ENCODE data around the gene NFKB1. TPM values are rescaled to one million over a fixed set of nuclear protein-coding genes. Genes with fewer than 3 reads are reported as not detected.
"Not testable (repeated sequence)": the region's sequence is repeated elsewhere in the genome, so short reads cannot be mapped to it uniquely, and the experiment has no call there.

Gene NFKB1
- total RNA-seq, 5 donors from 2014 or later (not counting 1 experiment from before 2014, with no cell fraction given), result 83.0 to 185 (median 92.1) TPM

DNA sequence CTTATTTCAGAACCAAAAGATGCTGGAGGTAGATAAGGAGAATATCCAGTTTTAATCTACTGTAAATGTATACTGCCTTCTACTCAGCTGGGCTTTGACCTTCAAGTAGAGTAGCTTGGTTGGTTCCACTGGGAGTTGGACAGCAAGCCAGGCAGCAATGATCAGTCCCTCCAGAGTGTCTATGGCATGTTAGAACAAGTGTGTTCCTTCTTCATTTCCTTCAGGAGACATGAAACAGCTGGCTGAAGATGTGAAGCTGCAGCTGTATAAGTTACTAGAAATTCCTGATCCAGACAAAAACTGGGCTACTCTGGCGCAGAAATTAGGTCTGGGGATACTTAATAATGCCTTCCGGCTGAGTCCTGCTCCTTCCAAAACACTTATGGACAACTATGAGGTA, 111.1 kb downstream of the NFKB1 start:
- no peaks in the 10 kb centered on the region for H3K9me3 ChIP-seq
- Mint-ChIP-seq H3K9me3 (no peaks in the 10 kb centered on the region), H3K36me3 (peaks cover 91% of the 10 kb centered on the region), H3K27me3 (no peaks in the 10 kb centered on the region), H3K4me1 (peaks cover 84 to 91% (median 91%) of the 10 kb centered on the region in 3 donors), H3K4me3 (peak overlapping the region; percentile 80 to 85 (median 82)), H3K27ac (peak overlapping the region; percentile 98 to 99)
- H3K27ac ChIP-seq (ENCODE audit: low read length), result peak overlapping the region; percentile 92
- 100% methylated on average over 1 of the region's 2 CpGs for WGBS (ENCODE audit: insufficient coverage)
- DNase-seq (no peak), ATAC-seq (replicated peaks in 1 of 4) (no peak)
- POLR2A ChIA-PET, result interaction anchor here (0.6 to 1.2 kb wide), 6 partner anchors 9 to 408 kb away, joined by 3 to 4 read pairs (median 3); partner anchors contain the start of gene SLC9B1 (in 1 of the 2)
- CTCF ChIA-PET, result interaction anchor here (1.0 to 2.0 kb wide), 8 partner anchors 12 to 395 kb away, joined by 3 to 12 read pairs (median 4); no protein-coding TSS in a partner anchor
- H3K36me3 ChIP-seq (ENCODE audit: control insufficient read depth in 2 of 2, extremely low read depth in 1 of 2, insufficient read depth in 1 of 2, low read length in 1 of 2), result peaks cover 13 to 78% of the 10 kb centered on the region in 2 donors
- peak overlapping the region in 1 of 2 donors; percentile 41 for H3K4me3 ChIP-seq (ENCODE audit: control insufficient read depth in 1 of 2, extremely low read depth in 1 of 2, low read length in 1 of 2)
- H3K4me1 ChIP-seq (ENCODE audit: control insufficient read depth in 1 of 2, extremely low read depth in 1 of 2, insufficient read depth in 2 of 2, low read length in 2 of 2), result peaks cover 50 to 51% of the 10 kb centered on the region in 2 experiments
- no peaks in the 10 kb centered on the region for H3K27me3 ChIP-seq (replicated peaks in 1 of 2; ENCODE audit: control insufficient read depth in 2 of 2, extremely low read depth in 1 of 2, insufficient read depth in 2 of 2, low read length in 1 of 2)

DNA sequence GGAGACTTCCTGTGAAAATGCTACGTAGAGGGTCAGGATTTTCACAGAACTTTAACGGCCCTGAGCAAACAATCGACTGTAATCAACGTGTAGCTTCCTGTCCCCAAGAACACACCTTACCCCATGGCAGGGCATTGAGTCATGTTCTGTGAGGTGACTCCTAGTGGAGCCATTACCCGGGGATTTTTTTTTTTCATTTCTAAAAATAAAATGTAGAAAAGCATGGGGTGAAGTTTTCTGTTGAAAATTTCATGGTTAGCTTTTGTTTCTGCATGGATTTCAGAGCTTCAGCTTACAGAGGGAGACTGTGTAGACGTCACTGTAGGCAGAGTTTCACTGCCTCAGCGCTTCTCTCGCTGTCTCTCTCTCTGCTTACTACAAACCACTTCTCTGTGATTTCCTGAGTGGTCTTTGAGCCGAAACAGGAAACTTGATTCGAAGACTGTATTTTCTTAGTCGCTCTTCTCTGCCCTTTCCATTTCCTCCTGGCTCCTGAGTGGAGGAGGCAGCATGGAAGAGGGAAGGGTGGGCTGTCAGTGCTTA, 111.7 kb downstream of the NFKB1 start:
- Histone ChIP-seq H3K4me1 (ENCODE audit: control insufficient read depth in 1 of 2, extremely low read depth in 1 of 2, insufficient read depth in 2 of 2, low read length in 2 of 2) (peaks cover 51% of the 10 kb centered on the region in 2 experiments), H3K27ac (ENCODE audit: low read length) (peak overlapping the region; percentile 92), H3K27me3 (replicated peaks in 1 of 2; ENCODE audit: control insufficient read depth in 2 of 2, extremely low read depth in 1 of 2, insufficient read depth in 2 of 2, low read length in 1 of 2) (no peaks in the 10 kb centered on the region), H3K4me3 (ENCODE audit: control insufficient read depth in 1 of 2, extremely low read depth in 1 of 2, low read length in 1 of 2) (peak overlapping the region in 1 of 2 donors; percentile 41), H3K36me3 (ENCODE audit: control insufficient read depth in 2 of 2, extremely low read depth in 1 of 2, insufficient read depth in 1 of 2, low read length in 1 of 2) (peaks cover 11 to 71% of the 10 kb centered on the region in 2 donors), H3K9me3 (no peaks in the 10 kb centered on the region)
- DNase-seq (peak in 33 of 35 experiments; percentile 25 to 77 (median 49)), ATAC-seq (replicated peaks in 1 of 4) (peak; percentile 79 to 88 (median 82))
- Mint-ChIP-seq H3K36me3 (peaks cover 88% of the 10 kb centered on the region), H3K27ac (peak overlapping the region; percentile 98 to 99), H3K27me3 (no peaks in the 10 kb centered on the region), H3K4me3 (peak overlapping the region; percentile 80 to 85 (median 82)), H3K4me1 (peaks cover 81 to 90% (median 88%) of the 10 kb centered on the region in 3 donors), H3K9me3 (no peaks in the 10 kb centered on the region)
- WGBS (ENCODE audit: insufficient coverage), result 0% methylated on average over 2 of the region's 11 CpGs
- ChIA-PET CTCF (interaction anchor here (0.6 to 2.0 kb wide), 11 partner anchors 12 to 1876 kb away, joined by 3 to 12 read pairs (median 4); no protein-coding TSS in a partner anchor), POLR2A (interaction anchor here (0.6 to 1.2 kb wide), 8 partner anchors 10 to 486 kb away, joined by 3 to 4 read pairs (median 3); partner anchors contain the start of gene SLC9B1 (in 1 of the 2))

DNA sequence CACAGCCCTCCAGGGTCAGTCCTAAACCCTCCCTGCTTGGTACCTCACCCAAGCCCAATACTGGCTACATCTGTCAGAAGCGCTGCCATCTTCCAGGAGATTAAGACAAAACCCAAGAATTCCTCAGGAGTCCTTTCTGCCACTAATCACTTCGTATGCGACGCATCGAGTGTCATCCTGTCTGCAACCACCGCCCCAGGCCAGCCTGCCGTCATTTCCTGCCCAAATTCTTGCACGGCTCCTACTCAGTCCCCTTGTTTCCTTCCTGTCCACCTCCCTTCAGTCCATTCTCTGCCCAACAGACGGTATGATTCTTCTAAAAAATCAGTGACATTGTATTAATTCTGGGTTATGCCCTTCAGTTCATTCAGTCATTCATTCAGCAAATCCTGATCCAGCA, 113.6 kb downstream of the NFKB1 start:
- Mint-ChIP-seq H3K27ac (peak overlapping the region; percentile 98 to 99), H3K4me1 (peaks cover 80 to 85% (median 83%) of the 10 kb centered on the region in 3 donors), H3K36me3 (peaks cover 74% of the 10 kb centered on the region), H3K9me3 (no peaks in the 10 kb centered on the region), H3K4me3 (peak overlapping the region; percentile 80 to 85 (median 82)), H3K27me3 (no peaks in the 10 kb centered on the region)
- ChIA-PET POLR2A (interaction anchor here in 1 of 2 donors (1.1 kb wide), 1 partner anchor 29 kb away, joined by 3 read pairs; no protein-coding TSS in a partner anchor), CTCF (interaction anchor here in 1 of 2 donors (1.2 kb wide), 1 partner anchor 15 kb away, joined by 4 read pairs; no protein-coding TSS in a partner anchor)
- Histone ChIP-seq H3K36me3 (ENCODE audit: control insufficient read depth in 2 of 2, extremely low read depth in 1 of 2, insufficient read depth in 1 of 2, low read length in 1 of 2) (peaks cover 11 to 59% of the 10 kb centered on the region in 2 donors), H3K27me3 (replicated peaks in 1 of 2; ENCODE audit: control insufficient read depth in 2 of 2, extremely low read depth in 1 of 2, insufficient read depth in 2 of 2, low read length in 1 of 2) (no peaks in the 10 kb centered on the region), H3K9me3 (no peaks in the 10 kb centered on the region), H3K4me1 (ENCODE audit: control insufficient read depth in 1 of 2, extremely low read depth in 1 of 2, insufficient read depth in 2 of 2, low read length in 2 of 2) (peaks cover 51% of the 10 kb centered on the region in 2 experiments), H3K27ac (ENCODE audit: low read length) (peak overlapping the region; percentile 92), H3K4me3 (ENCODE audit: control insufficient read depth in 1 of 2, extremely low read depth in 1 of 2, low read length in 1 of 2) (peak overlapping the region in 1 of 2 donors; percentile 41)
- DNase-seq (peak in 26 of 35 experiments; percentile 12 to 58 (median 30)), ATAC-seq (replicated peaks in 1 of 4) (peak; percentile 21 to 47 (median 24))
- WGBS (ENCODE audit: insufficient coverage), result 62% methylated on average over 9 of the region's 9 CpGs

DNA sequence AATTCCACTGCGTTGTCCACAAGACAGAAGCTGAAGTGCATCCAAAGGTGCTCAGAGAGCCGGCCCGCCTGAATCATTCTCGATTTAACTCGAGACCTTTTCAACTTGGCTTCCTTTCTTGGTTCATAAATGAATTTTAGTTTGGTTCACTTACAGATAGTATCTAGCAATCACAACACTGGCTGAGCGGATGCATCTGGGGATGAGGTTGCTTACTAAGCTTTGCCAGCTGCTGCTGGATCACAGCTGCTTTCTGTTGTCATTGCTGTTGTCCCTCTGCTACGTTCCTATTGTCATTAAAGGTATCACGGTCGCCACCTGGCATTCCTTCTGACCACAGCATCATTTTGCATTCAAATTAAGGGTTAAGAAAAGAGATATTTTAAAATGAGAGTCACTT, 115.5 kb downstream of the NFKB1 start:
- ChIA-PET POLR2A (interaction anchor here (0.5 to 0.7 kb wide), 4 partner anchors 157 to 478 kb away, joined by 3 to 29 read pairs (median 4); no protein-coding TSS in a partner anchor), CTCF (interaction anchor here in 1 of 2 donors (0.6 to 0.7 kb wide), 2 partner anchors 107 to 168 kb away, joined by 3 read pairs; no protein-coding TSS in a partner anchor)
- H3K36me3 Mint-ChIP-seq, result peaks cover 56% of the 10 kb centered on the region
- DNase-seq (peak in 1 of 35 experiments; percentile 19), ATAC-seq (replicated peaks in 1 of 4) (no peak)
- Histone ChIP-seq H3K4me1 (ENCODE audit: control insufficient read depth in 1 of 2, extremely low read depth in 1 of 2, insufficient read depth in 2 of 2, low read length in 2 of 2) (peaks cover 40 to 48% of the 10 kb centered on the region in 2 experiments), H3K36me3 (ENCODE audit: control insufficient read depth in 2 of 2, extremely low read depth in 1 of 2, insufficient read depth in 1 of 2, low read length in 1 of 2) (peaks cover 8 to 42% of the 10 kb centered on the region in 2 donors), H3K9me3 (no peaks in the 10 kb centered on the region), H3K27me3 (replicated peaks in 1 of 2; ENCODE audit: control insufficient read depth in 2 of 2, extremely low read depth in 1 of 2, insufficient read depth in 2 of 2, low read length in 1 of 2) (no peaks in the 10 kb centered on the region), H3K4me3 (ENCODE audit: control insufficient read depth in 1 of 2, extremely low read depth in 1 of 2, low read length in 1 of 2) (no peak overlapping the region), H3K27ac (ENCODE audit: low read length) (no peak overlapping the region)
- H3K27ac Mint-ChIP-seq, result peak overlapping the region; percentile 98 to 99
- peaks cover 75 to 80% (median 77%) of the 10 kb centered on the region in 3 donors for H3K4me1 Mint-ChIP-seq
- WGBS (ENCODE audit: insufficient coverage), result 86% methylated on average over 2 of the region's 9 CpGs
- H3K4me3 Mint-ChIP-seq, result peak overlapping the region in 1 of 3 donors; percentile 22
- no peaks in the 10 kb centered on the region for H3K9me3 Mint-ChIP-seq
- H3K27me3 Mint-ChIP-seq, result no peaks in the 10 kb centered on the region

DNA sequence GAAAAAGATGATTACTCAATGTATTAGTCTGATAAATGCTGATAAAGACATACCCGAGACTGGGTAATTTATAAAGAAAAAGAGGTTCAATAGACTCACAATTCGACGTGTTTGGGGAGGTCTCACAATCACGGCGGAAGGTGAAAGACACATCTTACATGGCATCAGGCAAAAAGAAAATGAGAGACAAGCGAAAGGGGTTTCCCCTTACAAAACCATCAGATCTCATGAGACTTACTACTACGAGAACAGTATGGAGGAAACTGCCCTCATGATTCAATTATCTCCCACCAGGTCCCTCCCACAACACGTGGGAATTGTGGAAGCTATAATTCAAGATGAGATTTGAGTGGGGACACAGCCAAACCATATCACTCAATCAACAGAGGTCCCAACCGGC, 117.9 kb downstream of the NFKB1 start:
- not testable (repeated sequence) for H3K9me3 Mint-ChIP-seq

More for the DNA sequence above, 117.9 kb downstream of the NFKB1 start:
- not testable (repeated sequence) for H3K9me3 ChIP-seq; ATAC-seq (replicated peaks in 1 of 4); H3K27me3 ChIP-seq (replicated peaks in 1 of 2; ENCODE audit: control insufficient read depth in 2 of 2, extremely low read depth in 1 of 2, insufficient read depth in 2 of 2, low read length in 1 of 2); H3K4me3 ChIP-seq (ENCODE audit: control insufficient read depth in 1 of 2, extremely low read depth in 1 of 2, low read length in 1 of 2); H3K27me3 Mint-ChIP-seq; H3K27ac ChIP-seq (ENCODE audit: low read length); DNase-seq; H3K4me3 Mint-ChIP-seq
- WGBS (ENCODE audit: insufficient coverage), result no CpG with 5 or more reads among the region's 9 CpGs
- peak overlapping the region; percentile 51 to 59 for H3K27ac Mint-ChIP-seq
- POLR2A ChIA-PET, result interaction anchor here in 1 of 2 donors (0.6 to 0.9 kb wide), 2 partner anchors 22 to 1295 kb away, joined by 3 read pairs; no protein-coding TSS in a partner anchor
- peaks cover 35% of the 10 kb centered on the region for H3K36me3 Mint-ChIP-seq
- peaks cover 21 to 26% of the 10 kb centered on the region in 2 experiments for H3K4me1 ChIP-seq (ENCODE audit: control insufficient read depth in 1 of 2, extremely low read depth in 1 of 2, insufficient read depth in 2 of 2, low read length in 2 of 2)
- peaks cover 58 to 63% (median 61%) of the 10 kb centered on the region in 3 donors for H3K4me1 Mint-ChIP-seq
- CTCF ChIA-PET, result interaction anchor here in 1 of 2 donors (1.0 kb wide), 1 partner anchor 94 kb away, joined by 3 read pairs; no protein-coding TSS in a partner anchor
- peaks cover 8 to 24% of the 10 kb centered on the region in 2 donors for H3K36me3 ChIP-seq (ENCODE audit: control insufficient read depth in 2 of 2, extremely low read depth in 1 of 2, insufficient read depth in 1 of 2, low read length in 1 of 2)

All from T-cell (primary cell).